Measurements from ENCODE around the gene FRS3. TPM values are rescaled to one million over a fixed set of nuclear protein-coding genes. Genes with fewer than 3 reads are reported as not detected.

The FRS3 gene
- total and polyA plus RNA-seq, 2 of the 13 experiments (the other 11 are each of a cell fraction or from before 2014, with no cell fraction given): 3.0 to 7.4 TPM

GRCh38 chr6:41735427-41736185, 44.1 kb downstream of the FRS3 start, which contains the start of gene TFEB (continued):
- TF ChIP-seq, protein P1, sequence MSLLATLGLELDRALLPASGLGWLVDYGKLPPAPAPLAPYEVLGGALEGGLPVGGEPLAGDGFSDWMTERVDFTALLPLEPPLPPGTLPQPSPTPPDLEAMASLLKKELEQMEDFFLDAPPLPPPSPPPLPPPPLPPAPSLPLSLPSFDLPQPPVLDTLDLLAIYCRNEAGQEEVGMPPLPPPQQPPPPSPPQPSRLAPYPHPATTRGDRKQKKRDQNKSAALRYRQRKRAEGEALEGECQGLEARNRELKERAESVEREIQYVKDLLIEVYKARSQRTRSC (CRISPR knock-in tag; IDR thresholded peaks at IDR 0.05; ENCODE audit: low read depth): no peak
- TF ChIP-seq MAFG (CRISPR knock-in tag; IDR thresholded peaks at IDR 0.05) (no peak), ZC3H13 (CRISPR knock-in tag; IDR thresholded peaks at IDR 0.05) (no peak), MATR3 (CRISPR knock-in tag; IDR thresholded peaks at IDR 0.05) (no peak), SUZ12 (IDR thresholded peaks at IDR 0.05; ENCODE audit: low read depth, low read length) (peak; percentile 97), HNRNPL (IDR thresholded peaks at IDR 0.05; ENCODE audit: low read depth, low read length) (no peak), MIER3 (CRISPR knock-in tag; IDR thresholded peaks at IDR 0.05; ENCODE audit: borderline replicate concordance) (peak; percentile 95), ZNF616 (CRISPR knock-in tag; IDR thresholded peaks at IDR 0.05; ENCODE audit: low read depth) (no peak), ZNF17 (CRISPR knock-in tag; IDR thresholded peaks at IDR 0.05) (no peak), PITX1 (CRISPR knock-in tag; IDR thresholded peaks at IDR 0.05) (peak; percentile 30; the same call in 1 of the 2 replicates), ZNF224 (CRISPR knock-in tag; IDR thresholded peaks at IDR 0.05) (no peak), ZNF143 (CRISPR knock-in tag; IDR thresholded peaks at IDR 0.05) (peak; percentile 95), GATAD1 (CRISPR knock-in tag; IDR thresholded peaks at IDR 0.05) (peak; percentile 85), ZFX (CRISPR knock-in tag; IDR thresholded peaks at IDR 0.05; ENCODE audit: low read depth) (no peak), ZFY (CRISPR knock-in tag; IDR thresholded peaks at IDR 0.05) (peak; percentile 58; the same call in 1 of the 2 replicates), KLF12 (CRISPR knock-in tag; IDR thresholded peaks at IDR 0.05; ENCODE audit: borderline replicate concordance) (no peak), XRCC5 (optimal IDR thresholded peaks at IDR 0.05; ENCODE audit: low read length) (peak; percentile 85), ZNF780A (CRISPR knock-in tag; IDR thresholded peaks at IDR 0.05) (no peak), ZNF432 (CRISPR knock-in tag; IDR thresholded peaks at IDR 0.05; ENCODE audit: borderline replicate concordance) (no peak), KDM5A (IDR thresholded peaks at IDR 0.05; ENCODE audit: borderline replicate concordance, low read length) (no peak), PRMT3 (CRISPR knock-in tag; IDR thresholded peaks at IDR 0.05; ENCODE audit: borderline replicate concordance, low read depth) (no peak), ZBTB7B (CRISPR knock-in tag; IDR thresholded peaks at IDR 0.05) (peak; percentile 71; the same call in 1 of the 2 replicates)
- TF ChIP-seq, protein P2, sequence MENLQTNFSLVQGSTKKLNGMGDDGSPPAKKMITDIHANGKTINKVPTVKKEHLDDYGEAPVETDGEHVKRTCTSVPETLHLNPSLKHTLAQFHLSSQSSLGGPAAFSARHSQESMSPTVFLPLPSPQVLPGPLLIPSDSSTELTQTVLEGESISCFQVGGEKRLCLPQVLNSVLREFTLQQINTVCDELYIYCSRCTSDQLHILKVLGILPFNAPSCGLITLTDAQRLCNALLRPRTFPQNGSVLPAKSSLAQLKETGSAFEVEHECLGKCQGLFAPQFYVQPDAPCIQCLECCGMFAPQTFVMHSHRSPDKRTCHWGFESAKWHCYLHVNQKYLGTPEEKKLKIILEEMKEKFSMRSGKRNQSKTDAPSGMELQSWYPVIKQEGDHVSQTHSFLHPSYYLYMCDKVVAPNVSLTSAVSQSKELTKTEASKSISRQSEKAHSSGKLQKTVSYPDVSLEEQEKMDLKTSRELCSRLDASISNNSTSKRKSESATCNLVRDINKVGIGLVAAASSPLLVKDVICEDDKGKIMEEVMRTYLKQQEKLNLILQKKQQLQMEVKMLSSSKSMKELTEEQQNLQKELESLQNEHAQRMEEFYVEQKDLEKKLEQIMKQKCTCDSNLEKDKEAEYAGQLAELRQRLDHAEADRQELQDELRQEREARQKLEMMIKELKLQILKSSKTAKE (CRISPR knock-in tag; IDR thresholded peaks at IDR 0.05; ENCODE audit: borderline replicate concordance): no peak
- TF ChIP-seq, protein P3, sequence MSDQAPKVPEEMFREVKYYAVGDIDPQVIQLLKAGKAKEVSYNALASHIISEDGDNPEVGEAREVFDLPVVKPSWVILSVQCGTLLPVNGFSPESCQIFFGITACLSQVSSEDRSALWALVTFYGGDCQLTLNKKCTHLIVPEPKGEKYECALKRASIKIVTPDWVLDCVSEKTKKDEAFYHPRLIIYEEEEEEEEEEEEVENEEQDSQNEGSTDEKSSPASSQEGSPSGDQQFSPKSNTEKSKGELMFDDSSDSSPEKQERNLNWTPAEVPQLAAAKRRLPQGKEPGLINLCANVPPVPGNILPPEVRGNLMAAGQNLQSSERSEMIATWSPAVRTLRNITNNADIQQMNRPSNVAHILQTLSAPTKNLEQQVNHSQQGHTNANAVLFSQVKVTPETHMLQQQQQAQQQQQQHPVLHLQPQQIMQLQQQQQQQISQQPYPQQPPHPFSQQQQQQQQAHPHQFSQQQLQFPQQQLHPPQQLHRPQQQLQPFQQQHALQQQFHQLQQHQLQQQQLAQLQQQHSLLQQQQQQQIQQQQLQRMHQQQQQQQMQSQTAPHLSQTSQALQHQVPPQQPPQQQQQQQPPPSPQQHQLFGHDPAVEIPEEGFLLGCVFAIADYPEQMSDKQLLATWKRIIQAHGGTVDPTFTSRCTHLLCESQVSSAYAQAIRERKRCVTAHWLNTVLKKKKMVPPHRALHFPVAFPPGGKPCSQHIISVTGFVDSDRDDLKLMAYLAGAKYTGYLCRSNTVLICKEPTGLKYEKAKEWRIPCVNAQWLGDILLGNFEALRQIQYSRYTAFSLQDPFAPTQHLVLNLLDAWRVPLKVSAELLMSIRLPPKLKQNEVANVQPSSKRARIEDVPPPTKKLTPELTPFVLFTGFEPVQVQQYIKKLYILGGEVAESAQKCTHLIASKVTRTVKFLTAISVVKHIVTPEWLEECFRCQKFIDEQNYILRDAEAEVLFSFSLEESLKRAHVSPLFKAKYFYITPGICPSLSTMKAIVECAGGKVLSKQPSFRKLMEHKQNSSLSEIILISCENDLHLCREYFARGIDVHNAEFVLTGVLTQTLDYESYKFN (CRISPR knock-in tag; conservative IDR thresholded peaks at IDR 0.05): 0 out of 2 replicates have a peak, but pooled peaks have one; percentile 37
